NCI-H345 treated with DMSO at 0.1 percent for 48 hours (cell line): ENCODE results near the gene MC4R.
A peak's percentile ranks its signal among the peaks of the same experiment; 100 is the strongest.
"Not testable (repeated sequence)": the region's sequence is repeated elsewhere in the genome, so short reads cannot be mapped to it uniquely, and the experiment has no call there.

Experiments used
- DNase-seq: peaks from one replicate; lab custom pipeline; 2025; ENCODE audit not compliant: unreplicated experiment; lab: John Stamatoyannopoulos, UW

Gene MC4R

DNA sequence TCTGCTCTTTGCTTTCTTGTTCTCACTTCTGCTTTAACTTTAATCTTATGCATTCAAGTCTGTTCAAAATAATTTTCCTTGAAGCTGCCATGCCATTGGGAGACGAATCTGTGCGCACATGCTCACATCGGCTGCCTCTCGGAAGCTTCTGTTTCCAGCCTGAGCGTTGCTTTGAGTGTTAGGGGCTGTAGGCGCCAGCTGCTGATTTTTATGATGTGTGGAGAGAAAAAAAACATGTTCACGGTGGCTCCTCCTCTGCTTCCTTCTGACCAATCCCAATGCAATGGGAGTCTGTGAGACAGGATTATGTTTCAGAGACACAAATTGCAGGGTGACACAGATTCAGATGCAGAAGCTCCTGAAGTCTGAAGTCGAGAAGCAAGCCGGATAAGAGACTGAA is at the start of gene MC4R:
Gene MC4R (minus strand): TSS at position 180 of the 400 bp plus-strand sequence. CDS start 426 bp downstream, outside the sequence.
- DNase-seq: peak; percentile 6

DNA sequence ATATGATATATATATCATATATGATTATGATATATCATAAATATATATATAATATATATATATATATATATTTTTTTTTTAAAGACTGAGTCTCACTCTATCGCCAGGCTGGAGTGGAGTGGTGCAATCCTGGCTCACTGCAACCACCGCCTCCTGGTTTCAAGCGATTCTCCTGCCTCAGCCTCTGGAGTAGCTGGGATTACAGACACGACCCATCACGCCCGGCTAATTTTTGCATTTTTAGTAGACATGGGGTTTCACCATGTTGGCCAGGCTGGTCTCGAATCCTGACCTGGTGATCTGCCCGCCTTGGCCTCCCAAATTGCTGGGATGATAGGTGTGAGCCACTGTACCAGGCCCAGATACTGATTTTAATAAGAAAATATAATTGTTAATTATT is 49.7 kb upstream of the MC4R start:
- DNase-seq: not testable (repeated sequence)

GRCh38 chr18:60421356-60422118 is 49.0 kb upstream of the MC4R start:
- DNase-seq: no peak

GRCh38 chr18:60417946-60418345 is 45.4 kb upstream of the MC4R start:
- DNase-seq: no peak

GRCh38 chr18:60413944-60414547 is 41.5 kb upstream of the MC4R start:
- DNase-seq: no peak

- no peak for DNase-seq
Observed at GRCh38 chr18:60411715-60412114, 39.1 kb upstream of the MC4R start.

- no peak for DNase-seq
Observed at GRCh38 chr18:60406721-60407120, 34.1 kb upstream of the MC4R start.

DNA sequence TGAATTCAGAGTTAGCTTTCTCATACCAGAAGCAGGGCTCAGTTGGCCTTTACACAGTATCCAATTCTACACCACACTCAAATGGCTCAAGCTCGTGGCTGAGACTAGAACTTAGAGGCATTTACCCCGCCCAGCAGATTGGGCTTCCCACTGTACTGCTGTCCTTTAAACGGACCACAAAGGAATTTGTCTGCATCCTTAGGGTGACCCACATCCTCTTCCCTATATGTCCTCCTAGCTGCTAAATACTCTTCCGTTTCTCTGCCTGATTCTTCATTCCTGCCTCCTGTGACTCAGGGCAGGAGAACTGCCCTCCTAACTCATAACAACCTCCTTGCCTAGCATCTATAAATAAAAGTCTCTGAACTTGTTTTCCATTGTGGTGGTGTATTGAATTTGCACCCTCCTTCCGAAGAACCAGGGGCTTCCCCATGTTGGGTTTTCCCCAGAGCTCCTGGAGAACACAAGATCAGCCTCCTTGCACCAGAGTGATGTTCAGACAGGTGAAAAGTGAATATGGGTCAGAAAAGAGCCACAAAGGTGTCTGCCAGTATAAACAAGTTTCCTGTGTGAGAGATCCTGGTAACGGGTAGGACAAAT is 32.0 kb upstream of the MC4R start:
- DNase-seq: no peak

DNA sequence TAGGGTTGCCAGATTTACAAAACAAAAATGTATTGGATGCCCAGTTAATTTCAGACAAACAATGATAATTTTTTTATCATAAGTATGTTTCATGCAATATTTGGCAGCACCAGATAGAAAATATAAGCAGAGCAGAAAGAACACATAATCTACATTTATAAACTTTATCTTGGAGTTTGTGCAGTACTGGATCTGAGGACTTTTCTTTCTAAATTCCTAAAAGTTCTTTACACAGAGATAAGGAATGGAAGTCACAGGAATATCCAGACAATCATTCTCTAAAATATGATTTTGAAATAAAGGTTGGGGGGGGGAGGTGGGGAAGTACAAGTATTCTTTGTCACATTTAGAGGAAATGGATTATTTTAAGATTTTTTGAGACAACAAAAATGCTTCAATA is 28.8 kb upstream of the MC4R start:
- no peak for DNase-seq

GRCh38 chr18:60391571-60392226 is 19.1 kb upstream of the MC4R start:
- DNase-seq: no peak

GRCh38 chr18:60389314-60389713 is 16.7 kb upstream of the MC4R start:
- no peak for DNase-seq

DNA sequence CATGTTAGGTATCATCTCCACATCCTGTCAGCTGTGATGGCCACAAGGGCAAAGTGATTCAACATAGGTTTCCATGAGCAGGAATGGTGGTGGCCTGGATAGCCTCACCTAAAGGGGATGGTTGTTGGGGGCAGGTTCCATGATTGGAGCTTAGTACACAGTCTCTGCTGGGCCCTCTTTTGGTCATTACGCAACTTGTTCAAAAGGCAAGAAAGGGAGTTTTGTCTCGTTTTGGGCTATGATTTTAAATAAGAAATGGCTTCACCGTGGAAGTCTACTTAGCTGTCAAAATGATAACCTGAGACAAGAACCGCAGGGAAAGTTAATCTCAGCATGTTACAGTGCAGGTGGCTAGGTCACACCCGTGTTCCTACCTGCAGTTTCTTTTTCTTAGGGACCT is 13.1 kb upstream of the MC4R start:
- DNase-seq: no peak

- no peak for DNase-seq
Observed at GRCh38 chr18:60383893-60384292, 11.3 kb upstream of the MC4R start.

DNA sequence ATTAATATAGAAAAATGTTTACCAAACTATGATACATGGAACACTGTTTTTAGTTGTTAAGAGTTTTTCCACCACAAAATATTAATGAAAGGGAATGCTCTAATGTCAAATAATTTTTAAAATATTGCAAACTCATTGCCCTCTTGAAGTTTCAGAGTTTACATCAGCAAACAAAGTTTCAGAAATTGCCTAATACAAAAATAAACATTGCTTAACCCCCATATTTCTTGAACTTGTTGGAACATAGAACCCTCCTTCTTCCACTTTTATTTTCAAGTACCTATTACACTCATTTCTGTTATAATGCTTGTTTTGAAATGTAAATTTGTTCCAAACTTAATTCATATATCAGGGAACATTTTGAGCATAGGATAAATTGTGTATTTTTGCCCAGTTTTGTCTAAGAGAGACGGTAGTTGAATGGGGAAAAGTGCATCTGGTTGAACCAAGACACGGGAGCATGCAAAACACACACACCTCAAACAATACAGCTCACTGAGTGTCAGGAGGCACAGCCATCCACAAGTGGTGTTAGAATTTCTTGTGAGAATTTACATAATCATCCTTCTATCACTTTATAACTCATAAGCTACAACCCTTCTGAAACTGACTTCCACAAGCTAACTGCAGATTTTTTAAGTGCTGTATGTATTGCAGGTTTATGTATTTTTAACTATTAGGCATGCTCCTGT is 5.3 kb upstream of the MC4R start:
- DNase-seq: no peak

- no peak for DNase-seq
Observed at GRCh38 chr18:60372132-60372531, 443 bp downstream of the MC4R start.

- no peak for DNase-seq
Observed at GRCh38 chr18:60358516-60358915, 14.1 kb downstream of the MC4R start.

DNA sequence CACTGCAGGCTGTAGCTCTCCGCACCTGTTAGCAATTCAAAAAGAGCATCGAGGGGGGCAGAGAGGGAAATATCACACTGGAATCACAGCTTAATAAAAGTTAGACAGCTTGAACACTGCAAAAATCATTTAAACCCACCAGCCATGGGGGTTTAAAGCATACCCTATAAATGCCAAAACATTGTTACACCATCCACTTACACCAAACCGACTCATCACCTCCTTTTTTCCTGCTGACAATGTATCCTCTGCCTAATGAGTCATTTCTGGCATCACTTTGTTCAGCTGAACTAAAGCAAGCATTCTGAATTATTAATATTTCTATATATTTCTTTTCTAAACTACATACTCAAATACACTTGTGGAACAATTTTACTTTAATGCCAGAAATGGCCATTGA is 21.6 kb downstream of the MC4R start:
- DNase-seq: no peak

DNA sequence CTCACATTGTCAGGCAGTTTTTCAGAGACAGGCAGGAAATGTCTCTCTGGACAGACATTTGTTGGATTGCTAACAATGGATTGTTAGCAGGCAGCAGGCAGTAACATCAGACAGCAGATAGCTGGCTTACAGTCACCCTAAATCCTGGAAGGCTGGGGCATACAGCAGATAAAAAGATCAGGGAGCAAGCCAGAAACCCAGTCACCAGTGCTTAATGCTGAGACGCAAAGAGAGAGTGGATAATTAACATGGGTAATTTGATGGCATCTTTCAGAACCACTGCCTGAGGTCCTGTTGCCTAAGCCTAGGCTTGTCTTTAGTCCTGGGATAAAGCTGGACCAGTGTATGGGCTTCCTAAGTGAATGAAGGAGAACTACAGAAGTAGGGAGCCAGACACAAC is 22.4 kb downstream of the MC4R start:
- no peak for DNase-seq

GRCh38 chr18:60347526-60348045 is 25.0 kb downstream of the MC4R start:
- no peak for DNase-seq

DNA sequence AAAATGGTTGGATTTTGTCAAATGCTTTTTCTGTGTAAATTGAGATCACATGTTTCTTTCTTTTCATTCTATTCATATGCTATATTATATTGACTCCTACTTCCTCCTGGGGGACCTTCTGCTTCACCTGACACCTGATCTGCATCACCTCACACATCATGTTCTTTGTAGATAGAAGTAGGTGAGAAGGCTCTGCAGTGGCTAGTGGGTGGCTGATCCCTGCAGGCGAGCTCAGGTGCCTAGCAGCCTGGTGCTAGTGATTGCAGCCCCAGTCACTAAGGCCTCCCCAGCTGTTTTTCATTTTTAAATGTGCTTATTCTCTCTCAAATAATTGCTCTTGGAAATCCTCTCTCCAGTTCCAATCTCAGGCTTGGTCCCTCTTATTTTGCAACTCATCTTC is 33.6 kb downstream of the MC4R start:
- no peak for DNase-seq

GRCh38 chr18:60331890-60332289 is 40.7 kb downstream of the MC4R start:
- no peak for DNase-seq
